NCI-H1436 (cell line): ENCODE measurements around the gene CAMK2B.

ENCODE experiments used
- DNase-seq: peaks from one replicate; lab custom pipeline; 2025; lab: John Stamatoyannopoulos, UW

The CAMK2B gene

DNA sequence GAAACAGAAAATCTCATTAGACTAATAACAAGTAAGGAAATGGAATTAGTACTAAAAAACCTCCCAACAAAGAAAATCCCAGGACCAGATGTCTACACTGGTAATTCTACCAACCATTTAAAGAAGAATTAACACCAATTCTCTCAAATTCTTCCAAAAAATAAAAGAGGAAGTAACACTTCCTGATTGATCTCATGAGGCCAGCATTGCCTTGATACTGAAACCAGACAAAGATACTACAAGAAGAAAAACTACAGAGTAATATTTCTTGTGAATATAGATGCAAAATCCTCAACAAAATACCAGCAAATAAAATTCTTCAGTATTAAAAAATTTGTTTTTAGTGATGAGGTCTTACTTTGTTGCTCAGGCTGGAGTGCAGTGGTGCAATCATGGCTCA lies 157.5 kb downstream of the CAMK2B start:
- no peak for DNase-seq
